ENCODE results near the gene KRI1.

GRCh38 chr19:10519421-10519820 lies 46.4 kb downstream of the KRI1 start:
- TF ChIP-seq CTCF (IDR thresholded peaks at IDR 0.05; ENCODE audit: low read length) (no peak), EZH2 (optimal IDR thresholded peaks at IDR 0.05; ENCODE audit: low read depth, low read length) (no peak)

Data from MM.1S (cell line).